SU-DHL-6 (cell line): ENCODE measurements around the gene ZNF423.

Experiments used
- H2AFZ ChIP-seq: fragments of 200-600 bp; sonication (generic); 2 replicates; pipeline ENCODE4 v1.6.1; 2014; ENCODE audit warnings: low read depth, mild to moderate bottlenecking, moderate library complexity, mixed read lengths, antibody characterized with exemption, low read length; ENCODE audit not compliant: severe bottlenecking
- H3F3A ChIP-seq: fragments of 200-600 bp; shearing (Covaris generic); 2 replicates; pipeline ENCODE4 v1.6.0; 2016; ENCODE audit warnings: antibody characterized with exemption, mild to moderate bottlenecking; ENCODE audit not compliant: insufficient read depth
- H3K27ac ChIP-seq: fragments of 200-600 bp; sonication (generic); 2 replicates; pipeline ENCODE4 v1.5.1; 2016; ENCODE audit warnings: low read depth, mild to moderate bottlenecking, low read length, moderate library complexity, mixed read lengths
- H3K27me3 ChIP-seq: fragments of 200-600 bp; sonication (generic), shearing (Covaris generic); 2 replicates; pipeline ENCODE4 v1.6.0; 2014; ENCODE audit warnings: mild to moderate bottlenecking, low read length
- H3K36me3 ChIP-seq: fragments of 200-600 bp; sonication (generic); 2 replicates; pipeline ENCODE4 v1.6.1; 2014; ENCODE audit warnings: mild to moderate bottlenecking, low read length, mixed read lengths
- H3K4me2 ChIP-seq: fragments of 300-600, 200-600 bp; shearing (Covaris generic), sonication (generic); 2 replicates; pipeline ENCODE4 v1.6.0; 2014; ENCODE audit warnings: low read length, low read depth, mild to moderate bottlenecking; ENCODE audit not compliant: poor library complexity, severe bottlenecking
- H3K4me3 ChIP-seq: fragments of 200-600 bp; sonication (generic); 2 replicates; pipeline ENCODE4 v1.5.1; 2014; ENCODE audit warnings: antibody characterized with exemption, low read length, mild to moderate bottlenecking, mixed read lengths; ENCODE audit not compliant: insufficient read depth, poor library complexity, severe bottlenecking
- H3K79me2 ChIP-seq: fragments of 200-600 bp; sonication (generic); 2 replicates; pipeline ENCODE4 v1.6.1; 2014; ENCODE audit warnings: mild to moderate bottlenecking, low read length, moderate library complexity; ENCODE audit not compliant: insufficient read depth
- H3K9ac ChIP-seq: fragments of 200-600 bp; sonication (generic); 2 replicates; pipeline ENCODE4 v1.7.0; 2014; ENCODE audit warnings: mild to moderate bottlenecking, low read length
- H3K9me2 ChIP-seq: fragments of 200-600 bp; sonication (generic); replicated peaks from 2 replicates; pipeline ENCODE4 v1.6.1; 2014; ENCODE audit warnings: low read length; ENCODE audit not compliant: insufficient read depth
- H3K9me3 ChIP-seq: fragments of 200-600 bp; sonication (generic); 2 replicates; pipeline ENCODE4 v1.6.1; 2014; ENCODE audit warnings: low read length, mixed read lengths; ENCODE audit not compliant: insufficient read depth
- H4K20me1 ChIP-seq: fragments of 200-600 bp; sonication (generic); 2 replicates; pipeline ENCODE4 v1.6.1; 2014; ENCODE audit warnings: low read depth, mild to moderate bottlenecking, antibody characterized with exemption, low read length, moderate library complexity, mixed read lengths
- EZH2phosphoT487 ChIP-seq: fragments of 200-600 bp; sonication (generic), shearing (Covaris generic); conservative IDR thresholded peaks from 2 replicates; pipeline ENCODE4 v1.6.1; 2018; ENCODE audit warnings: mild to moderate bottlenecking, antibody characterized with exemption, low read length, moderate library complexity, mixed read lengths
- TF ChIP-seq, protein P1 (sequence below): fragments of 200-600 bp; sonication (generic); IDR thresholded peaks from one replicate; pipeline ENCODE4 v1.5.1; 2017; ENCODE audit warnings: antibody characterized with exemption, mild to moderate bottlenecking, low read length, moderate library complexity; ENCODE audit not compliant: insufficient read depth, poor library complexity, severe bottlenecking

Gene ZNF423

DNA sequence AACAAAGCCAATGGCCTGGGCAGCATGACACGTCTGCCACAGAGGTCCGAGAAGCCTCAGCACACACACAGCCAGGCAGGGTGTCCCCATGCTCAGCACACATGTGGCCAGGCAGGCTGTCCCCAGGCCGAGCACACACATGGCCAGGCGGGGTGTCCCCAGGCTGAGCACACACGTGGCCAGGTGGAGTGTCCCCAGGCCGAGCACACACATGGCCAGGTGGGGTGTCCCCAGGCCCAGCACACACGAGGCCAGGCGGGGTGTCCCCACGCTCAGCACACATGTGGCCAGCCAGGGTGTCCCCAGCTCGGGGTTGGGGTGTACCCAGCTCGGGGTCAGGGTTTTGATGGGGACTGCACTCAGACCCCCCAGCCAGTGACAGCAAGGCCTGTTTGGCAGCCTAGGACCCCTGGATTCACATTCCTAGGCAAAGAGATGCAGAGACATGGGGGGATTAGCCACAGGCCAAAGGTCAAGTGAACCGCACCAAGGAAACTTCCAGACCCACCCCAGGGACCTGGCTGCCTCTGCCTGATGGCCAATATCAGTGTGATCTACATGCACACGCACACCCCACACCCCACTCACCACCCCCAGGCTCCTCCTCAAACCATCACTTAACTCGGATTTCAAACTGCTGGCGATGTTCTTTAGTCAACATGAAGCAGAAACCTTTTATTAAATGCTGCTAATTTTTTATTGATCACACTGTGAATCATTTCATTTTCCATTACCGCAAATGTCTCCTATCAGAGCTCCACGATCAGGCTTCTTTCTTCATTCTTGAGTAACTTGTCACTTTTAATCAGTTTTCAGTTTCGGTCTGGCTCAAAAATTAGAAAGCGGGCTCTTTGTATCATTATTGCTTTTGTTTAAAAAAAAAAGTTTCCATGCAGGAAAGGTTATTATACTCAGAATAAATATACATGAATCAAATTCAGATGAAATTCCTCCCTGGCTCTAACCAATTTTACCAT is 111.4 kb downstream of the ZNF423 start:
- no peaks in the 10 kb centered on the region for H3K36me3 ChIP-seq
- no peaks in the 10 kb centered on the region for H3K9me2 ChIP-seq
- no peak overlapping the region for H3K4me3 ChIP-seq
- H2AFZ ChIP-seq = no peak overlapping the region
- TF ChIP-seq, protein P1, sequence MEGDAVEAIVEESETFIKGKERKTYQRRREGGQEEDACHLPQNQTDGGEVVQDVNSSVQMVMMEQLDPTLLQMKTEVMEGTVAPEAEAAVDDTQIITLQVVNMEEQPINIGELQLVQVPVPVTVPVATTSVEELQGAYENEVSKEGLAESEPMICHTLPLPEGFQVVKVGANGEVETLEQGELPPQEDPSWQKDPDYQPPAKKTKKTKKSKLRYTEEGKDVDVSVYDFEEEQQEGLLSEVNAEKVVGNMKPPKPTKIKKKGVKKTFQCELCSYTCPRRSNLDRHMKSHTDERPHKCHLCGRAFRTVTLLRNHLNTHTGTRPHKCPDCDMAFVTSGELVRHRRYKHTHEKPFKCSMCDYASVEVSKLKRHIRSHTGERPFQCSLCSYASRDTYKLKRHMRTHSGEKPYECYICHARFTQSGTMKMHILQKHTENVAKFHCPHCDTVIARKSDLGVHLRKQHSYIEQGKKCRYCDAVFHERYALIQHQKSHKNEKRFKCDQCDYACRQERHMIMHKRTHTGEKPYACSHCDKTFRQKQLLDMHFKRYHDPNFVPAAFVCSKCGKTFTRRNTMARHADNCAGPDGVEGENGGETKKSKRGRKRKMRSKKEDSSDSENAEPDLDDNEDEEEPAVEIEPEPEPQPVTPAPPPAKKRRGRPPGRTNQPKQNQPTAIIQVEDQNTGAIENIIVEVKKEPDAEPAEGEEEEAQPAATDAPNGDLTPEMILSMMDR = no peak
- no peaks in the 10 kb centered on the region for H3K9me3 ChIP-seq
- H3K9ac ChIP-seq = no peak overlapping the region
- H4K20me1 ChIP-seq = no peaks in the 10 kb centered on the region
- no peaks in the 10 kb centered on the region for H3K27me3 ChIP-seq
- H3K79me2 ChIP-seq = no peaks in the 10 kb centered on the region
- H3K27ac ChIP-seq = no peak overlapping the region
- H3F3A ChIP-seq = no peaks in the 10 kb centered on the region
- H3K4me2 ChIP-seq = no peak overlapping the region

DNA sequence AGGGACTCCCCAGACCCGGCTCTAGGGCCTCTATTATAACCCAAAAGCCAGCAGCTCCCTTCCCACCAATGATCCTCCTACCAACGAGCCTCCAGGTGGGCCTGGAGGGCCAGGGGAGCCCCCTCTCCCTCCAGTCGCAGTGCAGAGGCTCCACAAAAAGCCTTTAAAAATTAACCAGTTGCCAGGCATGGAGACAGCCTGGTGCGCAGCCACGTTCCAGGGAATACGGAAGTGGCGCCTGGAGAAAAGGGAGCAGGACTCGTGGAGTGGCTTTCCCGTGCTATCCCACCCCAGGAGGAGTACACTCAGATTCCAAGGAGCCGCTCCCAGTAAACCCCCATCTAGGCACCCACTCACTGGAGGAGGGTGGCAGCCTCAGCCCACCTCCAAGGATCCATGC is 112.3 kb downstream of the ZNF423 start:
- no peaks in the 10 kb centered on the region for H3F3A ChIP-seq
- H3K9me3 ChIP-seq = no peaks in the 10 kb centered on the region
- H3K9ac ChIP-seq = no peak overlapping the region
- TF ChIP-seq, protein P1 = no peak
- no peak for TF ChIP-seq EZH2phosphoT487
- H3K27ac ChIP-seq = no peak overlapping the region
- H3K4me2 ChIP-seq = no peak overlapping the region
- H3K9me2 ChIP-seq = no peaks in the 10 kb centered on the region
- no peaks in the 10 kb centered on the region for H3K79me2 ChIP-seq
- H4K20me1 ChIP-seq = no peaks in the 10 kb centered on the region
- H3K4me3 ChIP-seq = no peak overlapping the region
- no peaks in the 10 kb centered on the region for H3K27me3 ChIP-seq
- no peak overlapping the region for H2AFZ ChIP-seq
- H3K36me3 ChIP-seq = no peaks in the 10 kb centered on the region

DNA sequence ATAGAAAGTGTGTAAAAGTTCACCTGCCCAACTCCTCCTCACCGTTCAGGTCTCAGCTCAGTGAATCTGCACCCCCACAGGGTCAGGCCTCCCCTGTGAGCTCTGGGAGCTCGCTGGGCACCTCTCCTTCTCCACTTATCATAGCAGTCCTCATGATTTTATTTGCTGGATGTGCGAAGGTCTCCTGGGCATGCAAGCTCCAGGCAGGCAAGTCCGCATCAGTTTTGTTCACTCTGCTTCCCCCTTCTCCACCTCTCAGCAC is 112.8 kb downstream of the ZNF423 start:
- Histone ChIP-seq H3K27me3 (no peaks in the 10 kb centered on the region), H3F3A (no peaks in the 10 kb centered on the region), H3K9me3 (no peaks in the 10 kb centered on the region), H3K79me2 (no peaks in the 10 kb centered on the region), H4K20me1 (no peaks in the 10 kb centered on the region), H3K36me3 (no peaks in the 10 kb centered on the region), H3K27ac (no peak overlapping the region), H2AFZ (no peak overlapping the region), H3K4me2 (no peak overlapping the region), H3K9me2 (no peaks in the 10 kb centered on the region), H3K9ac (no peak overlapping the region), H3K4me3 (no peak overlapping the region)
- TF ChIP-seq EZH2phosphoT487 = no peak
- TF ChIP-seq, protein P1 = no peak
